ENCODE results near the gene MBP. TPM values are rescaled to one million over a fixed set of nuclear protein-coding genes. Genes with fewer than 3 reads are reported as not detected.

Gene MBP
- total RNA-seq, 1 donor from 2014 or later: 14.1 TPM

Other genes starting within 250 kb of the MBP start
- not detected in 2 replicates for gene GALR1, start 117.1 kb upstream of the MBP start, total RNA-seq